ENCODE results near the gene UNC5B.

GRCh38 chr10:71197955-71198354, 14.4 kb upstream of the UNC5B start:
- no peak for TF ChIP-seq CTCF (IDR thresholded peaks at IDR 0.05)
- TF ChIP-seq POLR2A (IDR thresholded peaks at IDR 0.05): no peak
